HepG2 (cell line): ENCODE data around the gene SF3A2. TPM values are rescaled to one million over a fixed set of nuclear protein-coding genes. Genes with fewer than 3 reads are reported as not detected.

Source experiments
- ARID2 ChIP-seq: sonication (generic); formaldehyde crosslinking; IDR thresholded peaks from 2 replicates; pipeline ENCODE4 v1.8.1; 2022; ENCODE audit warnings: mild to moderate bottlenecking, missing genetic modification reagents, borderline replicate concordance
- BCL6 ChIP-seq: IDR thresholded peaks from 2 replicates; pipeline ENCODE4 v1.6.1; 2016; ENCODE audit warnings: missing genetic modification reagents, missing compliant biosample characterization
- BORCS8-MEF2B ChIP-seq: sonication (generic); formaldehyde crosslinking; IDR thresholded peaks from 2 replicates; pipeline ENCODE4 v1.8.0; 2022; ENCODE audit warnings: mild to moderate bottlenecking, missing genetic modification reagents
- EP300 ChIP-seq, 3 experiments: sonication (generic) in 1 of 3; formaldehyde crosslinking in 1 of 3; IDR thresholded peaks; 2 replicates each; pipeline versions ENCODE4 v1.5.1 to v1.6.1; 2011 to 2020; ENCODE audit warnings: low read depth in 2 of 3, low read length in 2 of 3, borderline replicate concordance in 1 of 3, improper control_type of control experiment in 1 of 3, mild to moderate bottlenecking in 1 of 3, missing genetic modification reagents in 1 of 3, moderate library complexity in 1 of 3
- IKZF4 ChIP-seq: sonication (generic); formaldehyde crosslinking; IDR thresholded peaks from 2 replicates; pipeline ENCODE4 v1.5.1; 2020; ENCODE audit warnings: borderline replicate concordance, mild to moderate bottlenecking, low read depth, missing genetic modification reagents; ENCODE audit errors: not compliant biosample characterization
- ISX ChIP-seq: sonication (generic); formaldehyde crosslinking; conservative IDR thresholded peaks from 2 replicates; pipeline ENCODE4 v1.5.0; 2020; ENCODE audit warnings: missing genetic modification reagents
- MTA1 ChIP-seq: sonication (generic); formaldehyde crosslinking; IDR thresholded peaks from 2 replicates; pipeline ENCODE4 v1.4.0; 2020; ENCODE audit warnings: missing genetic modification reagents, mild to moderate bottlenecking, borderline replicate concordance
- MTF1 ChIP-seq: sonication (generic); formaldehyde crosslinking; IDR thresholded peaks from 2 replicates; pipeline ENCODE4 v1.5.0; 2020; ENCODE audit warnings: missing genetic modification reagents
- NR2F2 ChIP-seq: IDR thresholded peaks from 2 replicates; pipeline ENCODE4 v1.6.1; 2012; ENCODE audit warnings: low read depth, inconsistent platforms, borderline replicate concordance
- RARG ChIP-seq: sonication (generic); formaldehyde crosslinking; IDR thresholded peaks from 2 replicates; pipeline ENCODE4 v1.4.0; 2020; ENCODE audit warnings: low read depth, mild to moderate bottlenecking, missing genetic modification reagents
- RFXAP ChIP-seq: sonication (generic); formaldehyde crosslinking; IDR thresholded peaks from 2 replicates; pipeline ENCODE4 v1.4.0; 2020; ENCODE audit warnings: missing genetic modification reagents, borderline replicate concordance
- SAFB2 ChIP-seq: sonication (generic); formaldehyde crosslinking; IDR thresholded peaks from 2 replicates; pipeline ENCODE4 v1.5.1; 2020; ENCODE audit warnings: missing genetic modification reagents, low read depth, mild to moderate bottlenecking, borderline replicate concordance
- ZBTB42 ChIP-seq: sonication (generic); formaldehyde crosslinking; IDR thresholded peaks from 2 replicates; pipeline ENCODE4 v1.5.0; 2020; ENCODE audit warnings: mild to moderate bottlenecking, missing genetic modification reagents
- ZNF136 ChIP-seq: sonication (generic); formaldehyde crosslinking; IDR thresholded peaks from 2 replicates; pipeline ENCODE4 v1.8.1; 2022; ENCODE audit warnings: low read depth, mild to moderate bottlenecking, moderate library complexity, missing genetic modification reagents
- ZNF232 ChIP-seq: sonication (generic); formaldehyde crosslinking; IDR thresholded peaks from 2 replicates; pipeline ENCODE4 v1.4.0; 2020; ENCODE audit warnings: missing genetic modification reagents, borderline replicate concordance
- ZNF30 ChIP-seq: sonication (generic); formaldehyde crosslinking; IDR thresholded peaks from 2 replicates; pipeline ENCODE4 v1.5.0; 2020; ENCODE audit warnings: mild to moderate bottlenecking, missing genetic modification reagents
- polyA plus RNA-seq, 8 experiments: library from polyadenylated mRNA; depleted of rRNA in 3 of 8; stranded (reverse) in 7 of 8; unstranded in 1 of 8; fragments of >200 nt; fragmentation: Illumina TruSeq in 4 of 8; extraction: Trizol in 4 of 8; gene quantifications; 2 replicates each; pipeline versions ENCODE4 v1.2.1 to v1.2.3, GENCODE V29; 2011 to 2016; ENCODE audit warnings: low read depth in 4 of 8, missing spikeins in 1 of 8, mixed read lengths in 1 of 8; ENCODE audit not compliant: insufficient read depth in 1 of 8
- total RNA-seq, 5 experiments: library from RNA; depleted of rRNA; stranded (reverse); fragments of >200 nt; fragmentation: Illumina TruSeq; extraction: Trizol; gene quantifications; 2 replicates each; pipeline ENCODE4 v1.2.3, GENCODE V29; 2016; ENCODE audit warnings: low read depth in 1 of 5
- TF ChIP-seq, protein P1 (sequence below): IDR thresholded peaks from 2 replicates; pipeline ENCODE4 v1.6.1; 2016; ENCODE audit warnings: low read depth, missing genetic modification reagents, missing compliant biosample characterization
- TF ChIP-seq, protein P2 (sequence below): sonication (generic); formaldehyde crosslinking; IDR thresholded peaks from 2 replicates; pipeline ENCODE4 v1.4.0; 2020; ENCODE audit warnings: missing genetic modification reagents
- TF ChIP-seq, protein P3 (sequence below): sonication (generic); formaldehyde crosslinking; IDR thresholded peaks from 2 replicates; pipeline ENCODE4 v1.5.0; 2020; ENCODE audit warnings: mild to moderate bottlenecking, missing genetic modification reagents

SF3A2 gene
- total and polyA plus RNA-seq, 2 of the 13 experiments (the other 11 are each of a cell fraction or from before 2014, with no cell fraction given): 8.6 to 8.8 TPM

DNA sequence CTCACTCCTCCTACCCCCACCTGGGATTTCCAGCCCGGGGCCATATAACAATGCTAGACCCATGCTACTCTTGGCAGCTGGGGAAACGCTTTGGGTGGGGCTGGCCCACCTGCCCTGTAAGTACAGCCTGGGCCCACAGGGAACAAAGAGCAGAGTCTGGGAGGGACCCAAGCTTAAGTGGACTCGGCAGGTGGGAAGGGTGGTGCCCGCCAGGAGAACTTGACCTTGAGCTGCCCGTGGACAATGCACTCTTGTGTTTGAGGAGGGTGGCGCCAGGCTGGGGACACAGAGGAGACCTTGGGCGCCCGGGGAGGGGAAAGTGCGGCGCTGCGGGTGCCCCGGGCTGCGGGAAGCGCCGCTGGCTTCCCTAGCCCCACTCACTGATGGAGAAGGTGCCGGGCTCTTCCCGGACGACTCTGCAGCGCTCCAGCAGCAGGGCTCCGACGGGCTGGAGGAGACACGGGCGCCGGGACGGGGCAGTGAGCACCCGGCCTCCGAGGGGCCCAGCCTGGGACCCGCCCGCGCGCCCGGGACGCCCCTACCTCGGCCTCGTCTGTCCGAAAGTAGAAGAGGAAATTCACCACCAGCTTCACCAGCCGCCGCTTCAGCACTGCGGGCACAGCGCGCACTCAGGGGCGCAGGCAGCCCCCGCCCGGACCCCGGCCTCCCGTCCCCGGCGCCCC, 1.1 kb upstream of the SF3A2 start (continued):
- TF ChIP-seq, protein P1, sequence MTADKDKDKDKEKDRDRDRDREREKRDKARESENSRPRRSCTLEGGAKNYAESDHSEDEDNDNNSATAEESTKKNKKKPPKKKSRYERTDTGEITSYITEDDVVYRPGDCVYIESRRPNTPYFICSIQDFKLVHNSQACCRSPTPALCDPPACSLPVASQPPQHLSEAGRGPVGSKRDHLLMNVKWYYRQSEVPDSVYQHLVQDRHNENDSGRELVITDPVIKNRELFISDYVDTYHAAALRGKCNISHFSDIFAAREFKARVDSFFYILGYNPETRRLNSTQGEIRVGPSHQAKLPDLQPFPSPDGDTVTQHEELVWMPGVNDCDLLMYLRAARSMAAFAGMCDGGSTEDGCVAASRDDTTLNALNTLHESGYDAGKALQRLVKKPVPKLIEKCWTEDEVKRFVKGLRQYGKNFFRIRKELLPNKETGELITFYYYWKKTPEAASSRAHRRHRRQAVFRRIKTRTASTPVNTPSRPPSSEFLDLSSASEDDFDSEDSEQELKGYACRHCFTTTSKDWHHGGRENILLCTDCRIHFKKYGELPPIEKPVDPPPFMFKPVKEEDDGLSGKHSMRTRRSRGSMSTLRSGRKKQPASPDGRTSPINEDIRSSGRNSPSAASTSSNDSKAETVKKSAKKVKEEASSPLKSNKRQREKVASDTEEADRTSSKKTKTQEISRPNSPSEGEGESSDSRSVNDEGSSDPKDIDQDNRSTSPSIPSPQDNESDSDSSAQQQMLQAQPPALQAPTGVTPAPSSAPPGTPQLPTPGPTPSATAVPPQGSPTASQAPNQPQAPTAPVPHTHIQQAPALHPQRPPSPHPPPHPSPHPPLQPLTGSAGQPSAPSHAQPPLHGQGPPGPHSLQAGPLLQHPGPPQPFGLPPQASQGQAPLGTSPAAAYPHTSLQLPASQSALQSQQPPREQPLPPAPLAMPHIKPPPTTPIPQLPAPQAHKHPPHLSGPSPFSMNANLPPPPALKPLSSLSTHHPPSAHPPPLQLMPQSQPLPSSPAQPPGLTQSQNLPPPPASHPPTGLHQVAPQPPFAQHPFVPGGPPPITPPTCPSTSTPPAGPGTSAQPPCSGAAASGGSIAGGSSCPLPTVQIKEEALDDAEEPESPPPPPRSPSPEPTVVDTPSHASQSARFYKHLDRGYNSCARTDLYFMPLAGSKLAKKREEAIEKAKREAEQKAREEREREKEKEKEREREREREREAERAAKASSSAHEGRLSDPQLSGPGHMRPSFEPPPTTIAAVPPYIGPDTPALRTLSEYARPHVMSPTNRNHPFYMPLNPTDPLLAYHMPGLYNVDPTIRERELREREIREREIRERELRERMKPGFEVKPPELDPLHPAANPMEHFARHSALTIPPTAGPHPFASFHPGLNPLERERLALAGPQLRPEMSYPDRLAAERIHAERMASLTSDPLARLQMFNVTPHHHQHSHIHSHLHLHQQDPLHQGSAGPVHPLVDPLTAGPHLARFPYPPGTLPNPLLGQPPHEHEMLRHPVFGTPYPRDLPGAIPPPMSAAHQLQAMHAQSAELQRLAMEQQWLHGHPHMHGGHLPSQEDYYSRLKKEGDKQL (CRISPR knock-in tag): no peak
- no peak for TF ChIP-seq SAFB2
- TF ChIP-seq ZNF232 (CRISPR knock-in tag): no peak
- TF ChIP-seq ISX (CRISPR knock-in tag): no peak
- TF ChIP-seq, protein P2, sequence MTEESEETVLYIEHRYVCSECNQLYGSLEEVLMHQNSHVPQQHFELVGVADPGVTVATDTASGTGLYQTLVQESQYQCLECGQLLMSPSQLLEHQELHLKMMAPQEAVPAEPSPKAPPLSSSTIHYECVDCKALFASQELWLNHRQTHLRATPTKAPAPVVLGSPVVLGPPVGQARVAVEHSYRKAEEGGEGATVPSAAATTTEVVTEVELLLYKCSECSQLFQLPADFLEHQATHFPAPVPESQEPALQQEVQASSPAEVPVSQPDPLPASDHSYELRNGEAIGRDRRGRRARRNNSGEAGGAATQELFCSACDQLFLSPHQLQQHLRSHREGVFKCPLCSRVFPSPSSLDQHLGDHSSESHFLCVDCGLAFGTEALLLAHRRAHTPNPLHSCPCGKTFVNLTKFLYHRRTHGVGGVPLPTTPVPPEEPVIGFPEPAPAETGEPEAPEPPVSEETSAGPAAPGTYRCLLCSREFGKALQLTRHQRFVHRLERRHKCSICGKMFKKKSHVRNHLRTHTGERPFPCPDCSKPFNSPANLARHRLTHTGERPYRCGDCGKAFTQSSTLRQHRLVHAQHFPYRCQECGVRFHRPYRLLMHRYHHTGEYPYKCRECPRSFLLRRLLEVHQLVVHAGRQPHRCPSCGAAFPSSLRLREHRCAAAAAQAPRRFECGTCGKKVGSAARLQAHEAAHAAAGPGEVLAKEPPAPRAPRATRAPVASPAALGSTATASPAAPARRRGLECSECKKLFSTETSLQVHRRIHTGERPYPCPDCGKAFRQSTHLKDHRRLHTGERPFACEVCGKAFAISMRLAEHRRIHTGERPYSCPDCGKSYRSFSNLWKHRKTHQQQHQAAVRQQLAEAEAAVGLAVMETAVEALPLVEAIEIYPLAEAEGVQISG (CRISPR knock-in tag): peak; percentile 12; the same call in 1 of the 2 replicates
- no peak for TF ChIP-seq RARG (CRISPR knock-in tag)
- TF ChIP-seq ZNF136 (CRISPR knock-in tag): no peak
- no peak for TF ChIP-seq RFXAP (CRISPR knock-in tag)
- peak; percentile 52; the same call in 1 of the 2 replicates for TF ChIP-seq MTA1 (CRISPR knock-in tag)
- no peak for TF ChIP-seq ZBTB42 (CRISPR knock-in tag)
- TF ChIP-seq EP300 (IDR thresholded peaks at IDR 0.05; ENCODE audit: low read depth in 2 of 2, low read length in 2 of 2): peak; percentile 7 to 31; a peak in 2 of 4 replicates
- TF ChIP-seq EP300 (CRISPR knock-in tag; IDR thresholded peaks at IDR 0.05; ENCODE audit: borderline replicate concordance): no peak
- no peak for TF ChIP-seq ZNF30 (CRISPR knock-in tag)
- TF ChIP-seq NR2F2: peak; percentile 8; the same call in 1 of the 2 replicates
- TF ChIP-seq BCL6 (CRISPR knock-in tag): peak; percentile 73
- TF ChIP-seq IKZF4 (CRISPR knock-in tag): peak; percentile 11
- no peak for TF ChIP-seq ARID2
- no peak for TF ChIP-seq BORCS8-MEF2B
- TF ChIP-seq, protein P3, sequence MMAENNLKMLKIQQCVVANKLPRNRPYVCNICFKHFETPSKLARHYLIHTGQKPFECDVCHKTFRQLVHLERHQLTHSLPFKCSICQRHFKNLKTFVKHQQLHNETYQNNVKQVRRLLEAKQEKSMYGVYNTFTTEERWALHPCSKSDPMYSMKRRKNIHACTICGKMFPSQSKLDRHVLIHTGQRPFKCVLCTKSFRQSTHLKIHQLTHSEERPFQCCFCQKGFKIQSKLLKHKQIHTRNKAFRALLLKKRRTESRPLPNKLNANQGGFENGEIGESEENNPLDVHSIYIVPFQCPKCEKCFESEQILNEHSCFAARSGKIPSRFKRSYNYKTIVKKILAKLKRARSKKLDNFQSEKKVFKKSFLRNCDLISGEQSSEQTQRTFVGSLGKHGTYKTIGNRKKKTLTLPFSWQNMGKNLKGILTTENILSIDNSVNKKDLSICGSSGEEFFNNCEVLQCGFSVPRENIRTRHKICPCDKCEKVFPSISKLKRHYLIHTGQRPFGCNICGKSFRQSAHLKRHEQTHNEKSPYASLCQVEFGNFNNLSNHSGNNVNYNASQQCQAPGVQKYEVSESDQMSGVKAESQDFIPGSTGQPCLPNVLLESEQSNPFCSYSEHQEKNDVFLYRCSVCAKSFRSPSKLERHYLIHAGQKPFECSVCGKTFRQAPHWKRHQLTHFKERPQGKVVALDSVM: no peak
- no peak for TF ChIP-seq MTF1
